SK-N-SH treated with all-trans-retinoic acid at 6 μM for 48 hours (cell line): Measurements from ENCODE around the gene CRMP1.

Source experiments
- ATAC-seq: fragments of 200-7000 bp; cut with Tn5 transposase; 3 replicates; pipeline ENCODE4 v1.9.1; 2020; ENCODE audit warnings: mild to moderate bottlenecking, moderate library complexity
- ARNTL ChIP-seq: fragments of 450-650 bp; formaldehyde crosslinking; IDR thresholded peaks from 2 replicates; pipeline ENCODE4 v1.5.0; 2020; ENCODE audit warnings: low read depth, mild to moderate bottlenecking, moderate library complexity, borderline replicate concordance
- BACH2 ChIP-seq: fragments of 250-450 bp; sonication (Bioruptor Pico); IDR thresholded peaks from 2 replicates; pipeline ENCODE4 v1.9.0; 2021; ENCODE audit warnings: mild to moderate bottlenecking, borderline replicate concordance
- CSDC2 ChIP-seq: fragments of 250-450 bp; sonication (Bioruptor Pico); IDR thresholded peaks from 2 replicates; pipeline ENCODE4 v1.5.0; 2020; ENCODE audit warnings: mild to moderate bottlenecking, moderate library complexity
- GLIS3 ChIP-seq: fragments of 250-450 bp; sonication (Bioruptor Pico); IDR thresholded peaks from 2 replicates; pipeline ENCODE4 v1.5.0; 2020; ENCODE audit warnings: mild to moderate bottlenecking, moderate library complexity
- OSR1 ChIP-seq: fragments of 250-450 bp; sonication (Bioruptor Pico); IDR thresholded peaks from 2 replicates; pipeline ENCODE4 v1.8.0; 2022; ENCODE audit warnings: moderate library complexity, mild to moderate bottlenecking, inconsistent platforms
- PPARA ChIP-seq: fragments of 250-450 bp; sonication (Bioruptor Pico); IDR thresholded peaks from 2 replicates; pipeline ENCODE4 v1.5.0; 2020; ENCODE audit warnings: mild to moderate bottlenecking, borderline replicate concordance
- RARB ChIP-seq: fragments of 250-450 bp; sonication (Bioruptor Pico); IDR thresholded peaks from 2 replicates; pipeline ENCODE4 v1.8.0; 2021; ENCODE audit warnings: mild to moderate bottlenecking, moderate library complexity
- SNAI2 ChIP-seq: fragments of 250-450 bp; sonication (Bioruptor Pico); IDR thresholded peaks from 2 replicates; pipeline ENCODE4 v1.5.0; 2020; ENCODE audit warnings: mild to moderate bottlenecking, moderate library complexity
- TOX ChIP-seq: fragments of 250-450 bp; sonication (Bioruptor Pico); IDR thresholded peaks from 2 replicates; pipeline ENCODE4 v1.8.0; 2021; ENCODE audit warnings: mild to moderate bottlenecking, moderate library complexity, borderline replicate concordance
- ZC3H10 ChIP-seq: fragments of 250-450 bp; sonication (Bioruptor Pico); IDR thresholded peaks from 2 replicates; pipeline ENCODE4 v1.5.1; 2021; ENCODE audit warnings: mild to moderate bottlenecking, moderate library complexity
- ZFP3 ChIP-seq: fragments of 250-450 bp; sonication (Bioruptor Pico); IDR thresholded peaks from 2 replicates; pipeline ENCODE4 v1.5.0; 2020; ENCODE audit warnings: mild to moderate bottlenecking, moderate library complexity
- ZNF565 ChIP-seq: fragments of 450-650 bp; formaldehyde crosslinking; conservative IDR thresholded peaks from 2 replicates; pipeline ENCODE4 v1.5.0; 2020; ENCODE audit warnings: low read depth, mild to moderate bottlenecking, moderate library complexity
- ZNF70 ChIP-seq: fragments of 450-650 bp; formaldehyde crosslinking; IDR thresholded peaks from 2 replicates; pipeline ENCODE4 v1.5.0; 2020; ENCODE audit warnings: mild to moderate bottlenecking, moderate library complexity
- ZNF8 ChIP-seq: fragments of 450-650 bp; formaldehyde crosslinking; IDR thresholded peaks from 2 replicates; pipeline ENCODE4 v1.5.0; 2020; ENCODE audit warnings: mild to moderate bottlenecking, moderate library complexity
- TF ChIP-seq, protein P1 (sequence below): fragments of 250-450 bp; sonication (Bioruptor Pico); IDR thresholded peaks from 2 replicates; pipeline ENCODE4 v1.5.1; 2021; ENCODE audit warnings: mild to moderate bottlenecking, moderate library complexity
- TF ChIP-seq, protein P2 (sequence below): fragments of 250-450 bp; sonication (Bioruptor Pico); IDR thresholded peaks from 2 replicates; pipeline ENCODE4 v1.8.0; 2021; ENCODE audit warnings: low read depth, mild to moderate bottlenecking, moderate library complexity, borderline replicate concordance
- TF ChIP-seq, protein P3 (sequence below): fragments of 250-450 bp; sonication (Bioruptor Pico); IDR thresholded peaks from 2 replicates; pipeline ENCODE4 v1.5.0; 2020; ENCODE audit warnings: mild to moderate bottlenecking, moderate library complexity
- TF ChIP-seq, protein P4 (sequence below): fragments of 250-450 bp; sonication (Bioruptor Pico); IDR thresholded peaks from 2 replicates; pipeline ENCODE4 v1.8.0; 2020; ENCODE audit warnings: mild to moderate bottlenecking, moderate library complexity, borderline replicate concordance
- TF ChIP-seq, protein P5 (sequence below): fragments of 250-450 bp; sonication (Bioruptor Pico); IDR thresholded peaks from 2 replicates; pipeline ENCODE4 v1.5.1; 2020; ENCODE audit warnings: low read depth, mild to moderate bottlenecking, moderate library complexity

Gene CRMP1

DNA sequence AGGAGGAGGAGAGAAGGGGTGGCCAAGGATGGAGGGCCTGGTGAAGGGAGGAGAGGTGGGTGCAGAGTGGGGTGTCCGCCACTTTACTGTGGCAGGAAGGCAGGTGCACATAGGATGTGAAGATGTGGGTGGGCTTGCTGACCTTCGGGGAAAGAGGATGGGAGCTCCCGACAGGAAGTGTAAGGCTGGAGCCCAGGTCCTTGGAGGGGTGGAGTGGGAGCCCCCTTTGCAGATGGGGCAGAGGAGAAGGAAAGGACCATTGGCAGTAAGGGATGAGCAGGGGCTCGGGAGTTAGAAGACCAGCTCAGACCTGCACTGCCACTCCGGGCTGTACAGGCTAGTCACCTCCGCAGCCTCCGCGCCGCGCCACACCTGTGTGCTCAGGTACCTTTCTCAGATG, 92.4 kb downstream of the CRMP1 start:
- no peak for ATAC-seq
- no peak for TF ChIP-seq ZC3H10
- TF ChIP-seq BACH2: no peak
- TF ChIP-seq ARNTL (CRISPR knock-in tag): no peak
- TF ChIP-seq, protein P1, sequence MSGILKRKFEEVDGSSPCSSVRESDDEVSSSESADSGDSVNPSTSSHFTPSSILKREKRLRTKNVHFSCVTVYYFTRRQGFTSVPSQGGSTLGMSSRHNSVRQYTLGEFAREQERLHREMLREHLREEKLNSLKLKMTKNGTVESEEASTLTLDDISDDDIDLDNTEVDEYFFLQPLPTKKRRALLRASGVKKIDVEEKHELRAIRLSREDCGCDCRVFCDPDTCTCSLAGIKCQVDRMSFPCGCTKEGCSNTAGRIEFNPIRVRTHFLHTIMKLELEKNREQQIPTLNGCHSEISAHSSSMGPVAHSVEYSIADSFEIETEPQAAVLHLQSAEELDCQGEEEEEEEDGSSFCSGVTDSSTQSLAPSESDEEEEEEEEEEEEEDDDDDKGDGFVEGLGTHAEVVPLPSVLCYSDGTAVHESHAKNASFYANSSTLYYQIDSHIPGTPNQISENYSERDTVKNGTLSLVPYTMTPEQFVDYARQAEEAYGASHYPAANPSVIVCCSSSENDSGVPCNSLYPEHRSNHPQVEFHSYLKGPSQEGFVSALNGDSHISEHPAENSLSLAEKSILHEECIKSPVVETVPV: no peak
- TF ChIP-seq, protein P2, sequence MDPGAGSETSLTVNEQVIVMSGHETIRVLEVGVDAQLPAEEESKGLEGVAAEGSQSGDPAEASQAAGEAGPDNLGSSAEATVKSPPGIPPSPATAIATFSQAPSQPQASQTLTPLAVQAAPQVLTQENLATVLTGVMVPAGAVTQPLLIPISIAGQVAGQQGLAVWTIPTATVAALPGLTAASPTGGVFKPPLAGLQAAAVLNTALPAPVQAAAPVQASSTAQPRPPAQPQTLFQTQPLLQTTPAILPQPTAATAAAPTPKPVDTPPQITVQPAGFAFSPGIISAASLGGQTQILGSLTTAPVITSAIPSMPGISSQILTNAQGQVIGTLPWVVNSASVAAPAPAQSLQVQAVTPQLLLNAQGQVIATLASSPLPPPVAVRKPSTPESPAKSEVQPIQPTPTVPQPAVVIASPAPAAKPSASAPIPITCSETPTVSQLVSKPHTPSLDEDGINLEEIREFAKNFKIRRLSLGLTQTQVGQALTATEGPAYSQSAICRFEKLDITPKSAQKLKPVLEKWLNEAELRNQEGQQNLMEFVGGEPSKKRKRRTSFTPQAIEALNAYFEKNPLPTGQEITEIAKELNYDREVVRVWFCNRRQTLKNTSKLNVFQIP: no peak

DNA sequence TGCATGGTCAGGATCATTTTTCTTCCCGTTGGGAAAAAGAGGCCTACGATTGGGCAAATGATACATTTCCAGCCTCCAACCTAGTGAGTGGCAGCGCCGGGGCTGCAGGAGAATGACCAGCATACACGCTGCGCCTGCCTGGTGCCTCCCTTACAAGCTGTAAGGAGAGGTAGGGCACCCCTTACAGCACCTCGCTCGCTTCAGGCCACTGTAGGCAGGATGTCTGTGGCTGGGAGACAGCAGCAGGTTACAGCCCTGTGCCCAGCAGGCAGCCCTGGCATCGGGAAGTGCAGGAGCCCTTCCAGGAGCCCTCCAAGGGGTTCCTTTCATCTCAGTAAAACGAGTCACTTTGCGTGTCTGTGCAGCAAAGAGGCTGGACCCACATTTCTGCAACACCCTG, 93.5 kb downstream of the CRMP1 start:
- no peak for TF ChIP-seq ZNF565
- no peak for TF ChIP-seq BACH2
- no peak for ATAC-seq

DNA sequence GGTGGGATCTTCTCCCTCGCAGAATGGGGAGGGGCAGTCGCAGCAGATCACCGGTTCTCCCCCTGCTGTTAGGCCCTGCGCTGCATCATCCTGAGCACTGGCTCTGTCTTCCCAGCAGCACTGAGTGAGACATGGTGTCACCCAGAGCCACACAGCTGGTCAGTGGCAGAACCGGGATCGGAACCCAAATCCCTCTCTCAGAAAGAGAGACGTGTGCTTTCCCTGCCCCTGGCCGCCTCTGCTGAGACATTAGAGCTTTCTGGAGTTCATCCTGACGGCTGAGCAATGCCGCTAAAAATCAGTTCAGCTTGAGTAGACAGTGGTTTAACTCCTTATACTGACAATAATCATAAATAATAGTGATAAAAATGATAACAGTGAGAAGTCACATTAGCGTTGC, 93.9 kb downstream of the CRMP1 start:
- ATAC-seq: no peak
- no peak for TF ChIP-seq ZNF8 (CRISPR knock-in tag)
- TF ChIP-seq ZFP3 (CRISPR knock-in tag): no peak
- no peak for TF ChIP-seq RARB (CRISPR knock-in tag)
- TF ChIP-seq SNAI2: no peak
- TF ChIP-seq CSDC2 (CRISPR knock-in tag): no peak
- TF ChIP-seq, protein P3, sequence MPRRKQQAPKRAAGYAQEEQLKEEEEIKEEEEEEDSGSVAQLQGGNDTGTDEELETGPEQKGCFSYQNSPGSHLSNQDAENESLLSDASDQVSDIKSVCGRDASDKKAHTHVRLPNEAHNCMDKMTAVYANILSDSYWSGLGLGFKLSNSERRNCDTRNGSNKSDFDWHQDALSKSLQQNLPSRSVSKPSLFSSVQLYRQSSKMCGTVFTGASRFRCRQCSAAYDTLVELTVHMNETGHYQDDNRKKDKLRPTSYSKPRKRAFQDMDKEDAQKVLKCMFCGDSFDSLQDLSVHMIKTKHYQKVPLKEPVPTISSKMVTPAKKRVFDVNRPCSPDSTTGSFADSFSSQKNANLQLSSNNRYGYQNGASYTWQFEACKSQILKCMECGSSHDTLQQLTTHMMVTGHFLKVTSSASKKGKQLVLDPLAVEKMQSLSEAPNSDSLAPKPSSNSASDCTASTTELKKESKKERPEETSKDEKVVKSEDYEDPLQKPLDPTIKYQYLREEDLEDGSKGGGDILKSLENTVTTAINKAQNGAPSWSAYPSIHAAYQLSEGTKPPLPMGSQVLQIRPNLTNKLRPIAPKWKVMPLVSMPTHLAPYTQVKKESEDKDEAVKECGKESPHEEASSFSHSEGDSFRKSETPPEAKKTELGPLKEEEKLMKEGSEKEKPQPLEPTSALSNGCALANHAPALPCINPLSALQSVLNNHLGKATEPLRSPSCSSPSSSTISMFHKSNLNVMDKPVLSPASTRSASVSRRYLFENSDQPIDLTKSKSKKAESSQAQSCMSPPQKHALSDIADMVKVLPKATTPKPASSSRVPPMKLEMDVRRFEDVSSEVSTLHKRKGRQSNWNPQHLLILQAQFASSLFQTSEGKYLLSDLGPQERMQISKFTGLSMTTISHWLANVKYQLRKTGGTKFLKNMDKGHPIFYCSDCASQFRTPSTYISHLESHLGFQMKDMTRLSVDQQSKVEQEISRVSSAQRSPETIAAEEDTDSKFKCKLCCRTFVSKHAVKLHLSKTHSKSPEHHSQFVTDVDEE (CRISPR knock-in tag): no peak
- no peak for TF ChIP-seq PPARA
- no peak for TF ChIP-seq TOX (CRISPR knock-in tag)
- no peak for TF ChIP-seq ARNTL (CRISPR knock-in tag)
- TF ChIP-seq, all 23 proteins: peak for 0

DNA sequence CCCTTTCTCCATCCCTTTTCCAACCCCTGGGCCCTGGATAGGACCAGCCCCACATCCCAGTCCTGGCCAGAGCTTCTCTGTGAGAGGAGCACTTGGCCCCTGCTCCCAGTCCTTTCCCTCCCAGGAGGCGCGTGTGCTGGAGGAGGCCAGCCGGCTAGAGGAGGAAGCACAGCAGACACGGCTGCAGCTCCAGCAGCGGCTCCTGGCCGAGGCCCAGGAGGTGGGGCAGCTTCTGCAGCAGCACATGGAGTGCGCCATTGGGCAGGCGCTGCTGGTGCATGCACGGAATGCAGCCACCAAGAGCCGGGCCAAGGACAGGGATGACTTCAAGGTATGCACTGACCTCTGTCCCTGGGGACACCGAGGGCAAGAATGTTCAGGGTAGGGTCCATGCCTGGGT, 94.4 kb downstream of the CRMP1 start:
- no peak for TF ChIP-seq PPARA
- TF ChIP-seq TOX (CRISPR knock-in tag): no peak
- TF ChIP-seq, protein P2: no peak
- TF ChIP-seq ZNF8 (CRISPR knock-in tag): no peak
- TF ChIP-seq ZFP3 (CRISPR knock-in tag): no peak
- TF ChIP-seq, protein P4, sequence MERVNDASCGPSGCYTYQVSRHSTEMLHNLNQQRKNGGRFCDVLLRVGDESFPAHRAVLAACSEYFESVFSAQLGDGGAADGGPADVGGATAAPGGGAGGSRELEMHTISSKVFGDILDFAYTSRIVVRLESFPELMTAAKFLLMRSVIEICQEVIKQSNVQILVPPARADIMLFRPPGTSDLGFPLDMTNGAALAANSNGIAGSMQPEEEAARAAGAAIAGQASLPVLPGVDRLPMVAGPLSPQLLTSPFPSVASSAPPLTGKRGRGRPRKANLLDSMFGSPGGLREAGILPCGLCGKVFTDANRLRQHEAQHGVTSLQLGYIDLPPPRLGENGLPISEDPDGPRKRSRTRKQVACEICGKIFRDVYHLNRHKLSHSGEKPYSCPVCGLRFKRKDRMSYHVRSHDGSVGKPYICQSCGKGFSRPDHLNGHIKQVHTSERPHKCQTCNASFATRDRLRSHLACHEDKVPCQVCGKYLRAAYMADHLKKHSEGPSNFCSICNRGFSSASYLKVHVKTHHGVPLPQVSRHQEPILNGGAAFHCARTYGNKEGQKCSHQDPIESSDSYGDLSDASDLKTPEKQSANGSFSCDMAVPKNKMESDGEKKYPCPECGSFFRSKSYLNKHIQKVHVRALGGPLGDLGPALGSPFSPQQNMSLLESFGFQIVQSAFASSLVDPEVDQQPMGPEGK: no peak
- no peak for TF ChIP-seq GLIS3
- no peak for TF ChIP-seq CSDC2 (CRISPR knock-in tag)
- TF ChIP-seq RARB (CRISPR knock-in tag): no peak
- TF ChIP-seq OSR1 (CRISPR knock-in tag): no peak
- no peak for TF ChIP-seq ZC3H10
- TF ChIP-seq, protein P5, sequence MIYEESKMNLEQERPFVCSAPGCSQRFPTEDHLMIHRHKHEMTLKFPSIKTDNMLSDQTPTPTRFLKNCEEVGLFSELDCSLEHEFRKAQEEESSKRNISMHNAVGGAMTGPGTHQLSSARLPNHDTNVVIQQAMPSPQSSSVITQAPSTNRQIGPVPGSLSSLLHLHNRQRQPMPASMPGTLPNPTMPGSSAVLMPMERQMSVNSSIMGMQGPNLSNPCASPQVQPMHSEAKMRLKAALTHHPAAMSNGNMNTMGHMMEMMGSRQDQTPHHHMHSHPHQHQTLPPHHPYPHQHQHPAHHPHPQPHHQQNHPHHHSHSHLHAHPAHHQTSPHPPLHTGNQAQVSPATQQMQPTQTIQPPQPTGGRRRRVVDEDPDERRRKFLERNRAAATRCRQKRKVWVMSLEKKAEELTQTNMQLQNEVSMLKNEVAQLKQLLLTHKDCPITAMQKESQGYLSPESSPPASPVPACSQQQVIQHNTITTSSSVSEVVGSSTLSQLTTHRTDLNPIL (CRISPR knock-in tag): no peak
- TF ChIP-seq ZNF70 (CRISPR knock-in tag): no peak
- no peak for TF ChIP-seq ZNF565
- no peak for ATAC-seq
